ENCODE data around the gene PDXK.

GRCh38 chr21:43769325-43769958 is 50.5 kb downstream of the PDXK start:
- no peak for TF ChIP-seq CTCF (IDR thresholded peaks at IDR 0.05)
- TF ChIP-seq POLR2A (IDR thresholded peaks at IDR 0.05), result no peak

All from uterus (tissue), 2 donors.